Liver (tissue), 9 donors: ENCODE data around the gene RAMP2. TPM values are rescaled to one million over a fixed set of nuclear protein-coding genes. Genes with fewer than 3 reads are reported as not detected.

ENCODE experiments used
- DNase-seq: peaks from one replicate; pipeline ENCODE4 v3.0.0-alpha.2; 2017; ENCODE audit warnings: low spot score
- H3K27ac ChIP-seq, 2 donors: one replicate each; pipeline ENCODE4 v1.7.0; 2013; ENCODE audit warnings: inconsistent platforms in 2 of 2, low read length in 2 of 2, control low read depth in 1 of 2, low read depth in 1 of 2, mild to moderate bottlenecking in 1 of 2
- H3K27me3 ChIP-seq, 4 donors: one replicate each; pipeline versions ENCODE4 v1.6.1 to v1.7.0; 2013; ENCODE audit warnings: low read length in 3 of 4, inconsistent platforms in 1 of 4, mild to moderate bottlenecking in 1 of 4, moderate library complexity in 1 of 4; ENCODE audit not compliant: control insufficient read depth in 4 of 4, insufficient read depth in 4 of 4
- H3K36me3 ChIP-seq, 4 donors: one replicate each; pipeline versions ENCODE4 v1.6.1 to v1.7.0; 2013; ENCODE audit warnings: low read length in 3 of 4, mild to moderate bottlenecking in 3 of 4, low read depth in 1 of 4, moderate library complexity in 1 of 4; ENCODE audit not compliant: control insufficient read depth in 4 of 4, insufficient read depth in 3 of 4
- H3K4me1 ChIP-seq, 4 donors: one replicate each; pipeline versions ENCODE4 v1.6.1 to v1.7.0; 2013; ENCODE audit warnings: low read length in 3 of 4, mild to moderate bottlenecking in 3 of 4, moderate library complexity in 1 of 4; ENCODE audit not compliant: control insufficient read depth in 4 of 4, insufficient read depth in 4 of 4
- H3K4me3 ChIP-seq, 3 donors: one replicate each; pipeline versions ENCODE4 v1.6.1 to v1.7.0; 2013; ENCODE audit warnings: low read length in 3 of 3, control low read depth in 1 of 3, low read depth in 1 of 3, mild to moderate bottlenecking in 1 of 3
- H3K9ac ChIP-seq, 2 donors: one replicate each; pipeline ENCODE4 v1.7.0; 2013; ENCODE audit warnings: low read length in 2 of 2, mild to moderate bottlenecking in 2 of 2, moderate library complexity in 2 of 2, control low read depth in 1 of 2, low read depth in 1 of 2
- H3K9me3 ChIP-seq, 4 donors: one replicate each; pipeline versions ENCODE4 v1.6.1 to v1.7.0; 2013; ENCODE audit warnings: low read length in 3 of 4; ENCODE audit not compliant: control insufficient read depth in 4 of 4
- EGR1 ChIP-seq, 2 donors: IDR thresholded peaks; 2 replicates each; pipeline ENCODE4 v1.6.1; 2016 to 2018; ENCODE audit warnings: antibody characterized with exemption in 2 of 2, low read depth in 2 of 2
- FOXA1 ChIP-seq: IDR thresholded peaks from 2 replicates; pipeline ENCODE4 v1.6.1; 2016; ENCODE audit warnings: antibody characterized with exemption
- HNF4A ChIP-seq, 2 donors: conservative IDR thresholded peaks; 2 replicates each; pipeline ENCODE4 v1.6.1; 2016; ENCODE audit warnings: antibody characterized with exemption in 2 of 2, mild to moderate bottlenecking in 2 of 2
- HNF4G ChIP-seq: IDR thresholded peaks from 2 replicates; pipeline ENCODE4 v1.6.1; 2016; ENCODE audit warnings: antibody characterized with exemption
- JUND ChIP-seq, 2 donors: IDR thresholded peaks; 2 replicates each; pipeline ENCODE4 v1.6.1; 2016; ENCODE audit warnings: antibody characterized with exemption in 2 of 2
- NR2F2 ChIP-seq: IDR thresholded peaks from 2 replicates; pipeline ENCODE4 v1.6.1; 2016; ENCODE audit warnings: antibody characterized with exemption
- RAD21 ChIP-seq, 2 donors: IDR thresholded peaks; 2 replicates each; pipeline ENCODE4 v1.6.1; 2016; ENCODE audit warnings: antibody characterized with exemption in 2 of 2, mild to moderate bottlenecking in 2 of 2
- RXRA ChIP-seq, 2 donors: IDR thresholded peaks; 2 replicates each; pipeline ENCODE4 v1.6.1; 2017 to 2018; ENCODE audit warnings: antibody characterized with exemption in 2 of 2, mild to moderate bottlenecking in 1 of 2
- SP1 ChIP-seq: IDR thresholded peaks from 2 replicates; pipeline ENCODE4 v1.6.1; 2018; ENCODE audit warnings: antibody characterized with exemption, mild to moderate bottlenecking
- YY1 ChIP-seq: IDR thresholded peaks from 2 replicates; pipeline ENCODE4 v1.6.1; 2016; ENCODE audit warnings: antibody characterized with exemption, mild to moderate bottlenecking
- WGBS: extraction: QIAGEN DNeasy Blood & Tissue Kit; methylation state at CpG from one replicate; pipeline ENCODE4 v1.1.7; 2013; 5-methylcytosine and 5-hydroxymethylcytosine counted together
- polyA plus RNA-seq, 2 donors: library from polyadenylated mRNA; stranded (reverse) in 1 of 2; unstranded in 1 of 2; fragments of 200-250 nt in 1 of 2; fragments of >200 nt in 1 of 2; fragmentation: Nextera tagmentation in 1 of 2; extraction: Ambion mirVana in 1 of 2; gene quantifications; one replicate each; pipeline versions ENCODE4 v1.2.1 to v1.2.3, GENCODE V29; 2013 to 2015
- total RNA-seq, 2 donors: library from RNA; depleted of rRNA; stranded (reverse); fragments of >200 nt; gene quantifications; one replicate each; pipeline ENCODE4 v1.2.3, GENCODE V29; 2014
- TF ChIP-seq, protein P1 (sequence below): IDR thresholded peaks from 2 replicates; pipeline ENCODE4 v1.6.1; 2016; ENCODE audit warnings: antibody characterized with exemption
- TF ChIP-seq, protein P2 (sequence below): IDR thresholded peaks from 2 replicates; pipeline ENCODE4 v1.6.1; 2016; ENCODE audit warnings: antibody characterized with exemption
- donor health status: healthy.
- donor health status: healthy.
- donor health status: healthy.
- donor health status: healthy.
- donor health status: healthy.

RAMP2 gene
- total and polyA plus RNA-seq, 4 donors = 0.92 to 17.2 (median 5.1) TPM

DNA sequence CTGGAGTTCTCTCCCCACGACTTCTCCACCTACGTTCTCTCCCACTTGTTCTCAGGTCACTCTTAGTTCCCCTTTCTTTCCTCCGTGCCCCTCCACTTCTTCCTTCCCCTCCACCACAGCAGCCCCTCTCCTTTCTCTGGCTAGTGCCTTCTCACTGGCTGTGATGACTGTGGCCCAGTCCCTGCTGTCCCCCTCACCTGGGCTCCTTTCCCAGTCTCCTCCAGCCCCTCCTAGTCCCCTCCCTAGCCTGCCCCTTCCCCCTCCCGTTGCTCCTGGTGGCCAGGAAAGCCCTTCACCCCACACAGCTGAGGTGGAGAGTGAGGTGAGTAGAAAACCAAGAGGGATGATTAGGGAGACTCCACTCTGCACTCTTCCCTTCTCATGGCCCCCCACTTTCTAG, 34.0 kb downstream of the RAMP2 start:
- no peak for TF ChIP-seq HNF4A (conservative IDR thresholded peaks at IDR 0.05)
- no peak for TF ChIP-seq EGR1 (IDR thresholded peaks at IDR 0.05; ENCODE audit: low read depth in 2 of 2)
- no peak for TF ChIP-seq JUND (IDR thresholded peaks at IDR 0.05)
- Histone ChIP-seq H3K4me3 (no peak overlapping the region), H3K9me3 (no peaks in the 10 kb centered on the region), H3K27me3 (no peaks in the 10 kb centered on the region), H3K9ac (no peak overlapping the region), H3K27ac (no peak overlapping the region), H3K36me3 (peaks cover 0 to 2% (median under 1%) of the 10 kb centered on the region in 4 donors), H3K4me1 (peaks cover 7 to 29% (median 18%) of the 10 kb centered on the region in 4 donors)
- 72% methylated on average over 4 of the region's 4 CpGs for WGBS
- no peak for DNase-seq

DNA sequence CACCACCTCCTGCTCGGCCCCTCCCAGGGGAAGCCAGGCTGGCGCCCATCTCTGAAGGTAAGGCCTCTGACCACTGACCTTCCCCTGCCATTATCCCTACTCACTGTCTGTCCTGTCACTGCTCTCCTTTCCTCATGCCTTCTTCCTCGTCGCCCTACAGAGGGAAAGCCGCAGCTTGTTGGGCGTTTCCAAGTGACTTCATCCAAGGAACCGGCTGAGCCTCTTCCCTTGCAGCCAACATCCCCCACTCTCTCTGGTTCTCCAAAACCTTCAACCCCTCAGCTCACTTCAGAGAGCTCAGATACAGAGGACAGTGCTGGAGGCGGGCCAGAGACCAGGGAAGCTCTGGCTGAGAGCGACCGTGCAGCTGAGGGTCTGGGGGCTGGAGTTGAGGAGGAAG, 34.4 kb downstream of the RAMP2 start:
- peaks cover 0 to 2% (median under 1%) of the 10 kb centered on the region in 4 donors for H3K36me3 ChIP-seq
- H3K9ac ChIP-seq = no peak overlapping the region
- DNase-seq = no peak
- no peak overlapping the region for H3K27ac ChIP-seq
- 91% methylated on average over 10 of the region's 10 CpGs for WGBS
- H3K27me3 ChIP-seq = no peaks in the 10 kb centered on the region
- TF ChIP-seq, protein P1, sequence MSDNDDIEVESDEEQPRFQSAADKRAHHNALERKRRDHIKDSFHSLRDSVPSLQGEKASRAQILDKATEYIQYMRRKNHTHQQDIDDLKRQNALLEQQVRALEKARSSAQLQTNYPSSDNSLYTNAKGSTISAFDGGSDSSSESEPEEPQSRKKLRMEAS = no peak
- TF ChIP-seq, protein P2, sequence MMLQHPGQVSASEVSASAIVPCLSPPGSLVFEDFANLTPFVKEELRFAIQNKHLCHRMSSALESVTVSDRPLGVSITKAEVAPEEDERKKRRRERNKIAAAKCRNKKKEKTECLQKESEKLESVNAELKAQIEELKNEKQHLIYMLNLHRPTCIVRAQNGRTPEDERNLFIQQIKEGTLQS = no peak
- TF ChIP-seq JUND (IDR thresholded peaks at IDR 0.05) = no peak
- no peak for TF ChIP-seq RAD21 (IDR thresholded peaks at IDR 0.05)
- TF ChIP-seq HNF4G = no peak
- no peak for TF ChIP-seq NR2F2
- no peak for TF ChIP-seq FOXA1
- no peak for TF ChIP-seq YY1
- no peak for TF ChIP-seq SP1
- no peak for TF ChIP-seq EGR1 (IDR thresholded peaks at IDR 0.05; ENCODE audit: low read depth in 2 of 2)
- no peak for TF ChIP-seq RXRA (IDR thresholded peaks at IDR 0.05)
- H3K4me1 ChIP-seq = peaks cover 7 to 29% (median 18%) of the 10 kb centered on the region in 4 donors
- no peaks in the 10 kb centered on the region for H3K9me3 ChIP-seq
- no peak overlapping the region for H3K4me3 ChIP-seq

DNA sequence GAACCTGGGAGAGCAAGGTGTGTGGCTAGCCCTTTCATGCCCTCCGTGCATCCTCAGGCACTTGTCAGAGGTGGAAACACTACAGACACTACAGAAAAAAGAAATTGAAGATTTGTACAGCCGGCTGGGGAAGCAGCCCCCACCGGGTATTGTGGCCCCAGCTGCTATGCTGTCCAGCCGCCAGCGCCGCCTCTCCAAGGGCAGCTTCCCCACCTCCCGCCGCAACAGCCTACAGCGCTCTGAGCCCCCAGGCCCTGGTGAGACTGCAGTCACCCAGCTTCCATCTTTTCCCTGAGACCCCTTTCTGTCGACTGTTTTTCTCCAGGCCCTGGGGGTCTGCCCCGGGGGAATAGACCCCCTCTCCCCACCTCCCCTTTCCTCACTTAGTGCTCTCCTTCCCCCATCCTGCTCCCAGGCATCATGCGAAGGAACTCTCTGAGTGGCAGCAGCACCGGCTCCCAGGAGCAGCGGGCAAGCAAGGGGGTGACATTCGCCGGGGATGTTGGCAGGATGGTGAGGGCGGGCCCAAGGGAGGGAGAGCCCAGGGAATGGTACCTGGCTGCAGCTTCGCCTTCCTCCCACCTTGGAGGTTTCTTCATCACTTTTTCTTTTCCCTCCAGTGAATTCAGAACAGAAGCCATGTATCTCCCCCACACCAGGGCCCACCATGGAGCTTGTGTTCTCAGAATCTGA, 35.2 kb downstream of the RAMP2 start:
- Histone ChIP-seq H3K27me3 (no peaks in the 10 kb centered on the region), H3K9me3 (no peaks in the 10 kb centered on the region), H3K9ac (no peak overlapping the region), H3K36me3 (peaks cover 0 to 2% (median under 1%) of the 10 kb centered on the region in 4 donors), H3K27ac (no peak overlapping the region), H3K4me1 (peaks cover 7 to 29% (median 18%) of the 10 kb centered on the region in 4 donors), H3K4me3 (no peak overlapping the region)
- WGBS = 93% methylated on average over 18 of the region's 18 CpGs
- TF ChIP-seq HNF4G = no peak
- DNase-seq = no peak
